ENCODE results near the gene ALKBH1. TPM values are rescaled to one million over a fixed set of nuclear protein-coding genes. Genes with fewer than 3 reads are reported as not detected.

ALKBH1 gene
- polyA plus RNA-seq, 1 donor (not counting 4 experiments of a cell fraction or from before 2014, with no cell fraction given): 13.0 TPM

DNA sequence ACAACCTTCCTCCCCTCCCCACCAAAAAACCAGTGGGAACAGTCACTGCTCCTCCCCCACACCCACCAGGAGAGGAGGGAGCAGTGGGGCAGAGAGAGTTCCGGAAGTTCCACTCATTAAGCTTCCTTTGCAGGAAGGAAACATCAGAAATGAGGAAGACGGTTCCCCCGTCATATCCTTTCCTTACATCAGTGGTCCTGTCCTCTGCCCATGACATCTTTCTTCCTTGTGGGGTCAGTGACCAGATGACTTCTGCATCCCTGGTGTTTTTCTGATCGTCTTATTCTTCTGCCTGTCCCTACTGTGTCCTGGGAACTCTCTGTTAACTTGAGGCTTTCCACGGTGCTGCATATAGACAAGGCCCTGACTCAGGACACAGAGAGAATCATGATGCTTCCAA, 50.5 kb downstream of the ALKBH1 start:
- no peak overlapping the region for H3K4me3 ChIP-seq (ENCODE audit: control insufficient read depth in 2 of 3, extremely low read depth in 1 of 3, insufficient read depth in 2 of 3, low read depth in 1 of 3, low read length in 3 of 3)
- DNase-seq (ENCODE audit: low read depth, low spot score): no peak
- no peaks in the 10 kb centered on the region for H4K20me1 ChIP-seq (ENCODE audit: control insufficient read depth, extremely low read depth, insufficient read depth, low read length)
- TF ChIP-seq EZH2 (IDR thresholded peaks at IDR 0.05; ENCODE audit: low read length): no peak
- TF ChIP-seq, protein P1, sequence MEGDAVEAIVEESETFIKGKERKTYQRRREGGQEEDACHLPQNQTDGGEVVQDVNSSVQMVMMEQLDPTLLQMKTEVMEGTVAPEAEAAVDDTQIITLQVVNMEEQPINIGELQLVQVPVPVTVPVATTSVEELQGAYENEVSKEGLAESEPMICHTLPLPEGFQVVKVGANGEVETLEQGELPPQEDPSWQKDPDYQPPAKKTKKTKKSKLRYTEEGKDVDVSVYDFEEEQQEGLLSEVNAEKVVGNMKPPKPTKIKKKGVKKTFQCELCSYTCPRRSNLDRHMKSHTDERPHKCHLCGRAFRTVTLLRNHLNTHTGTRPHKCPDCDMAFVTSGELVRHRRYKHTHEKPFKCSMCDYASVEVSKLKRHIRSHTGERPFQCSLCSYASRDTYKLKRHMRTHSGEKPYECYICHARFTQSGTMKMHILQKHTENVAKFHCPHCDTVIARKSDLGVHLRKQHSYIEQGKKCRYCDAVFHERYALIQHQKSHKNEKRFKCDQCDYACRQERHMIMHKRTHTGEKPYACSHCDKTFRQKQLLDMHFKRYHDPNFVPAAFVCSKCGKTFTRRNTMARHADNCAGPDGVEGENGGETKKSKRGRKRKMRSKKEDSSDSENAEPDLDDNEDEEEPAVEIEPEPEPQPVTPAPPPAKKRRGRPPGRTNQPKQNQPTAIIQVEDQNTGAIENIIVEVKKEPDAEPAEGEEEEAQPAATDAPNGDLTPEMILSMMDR (optimal IDR thresholded peaks at IDR 0.05 in 1 of 3, IDR thresholded peaks at IDR 0.05 in 1 of 3, conservative IDR thresholded peaks at IDR 0.05 in 1 of 3; ENCODE audit: extremely low read depth in 1 of 3, insufficient read depth in 2 of 3, low read length in 3 of 3): no peak
- no peaks in the 10 kb centered on the region for H3K27me3 ChIP-seq (ENCODE audit: control insufficient read depth, extremely low read depth, insufficient read depth, low read length)
- dilution Hi-C loops (cut with MboI; ENCODE audit: extremely low pct_ligation_motif_present, low sequenced_read_pairs): no loop called here
- H3K9me3 ChIP-seq (ENCODE audit: control insufficient read depth, low read depth, low read length): no peaks in the 10 kb centered on the region
- H3K79me2 ChIP-seq (ENCODE audit: control insufficient read depth, insufficient read depth, low read length): no peaks in the 10 kb centered on the region
- no peaks in the 10 kb centered on the region for H3K9me1 ChIP-seq (ENCODE audit: control insufficient read depth, extremely low read depth, insufficient read depth, low read length)
- H2AFZ ChIP-seq (ENCODE audit: control insufficient read depth, low read length): no peak overlapping the region
- no peak overlapping the region for H3K9ac ChIP-seq (ENCODE audit: control insufficient read depth, extremely low read depth, insufficient read depth, low read length)
- H3K36me3 ChIP-seq (ENCODE audit: control insufficient read depth in 2 of 2, extremely low read depth in 1 of 2, insufficient read depth in 2 of 2, low read length in 2 of 2): no peaks in the 10 kb centered on the region
- H3K4me2 ChIP-seq (ENCODE audit: control insufficient read depth, extremely low read depth, insufficient read depth, low read depth, low read length): no peak overlapping the region
- no peak for FAIRE-seq
- no peak overlapping the region for H3K27ac ChIP-seq (ENCODE audit: control insufficient read depth, insufficient read depth, low read length)
- H3K4me1 ChIP-seq (ENCODE audit: control insufficient read depth, extremely low read depth, insufficient read depth, low read length): no peaks in the 10 kb centered on the region

DNA sequence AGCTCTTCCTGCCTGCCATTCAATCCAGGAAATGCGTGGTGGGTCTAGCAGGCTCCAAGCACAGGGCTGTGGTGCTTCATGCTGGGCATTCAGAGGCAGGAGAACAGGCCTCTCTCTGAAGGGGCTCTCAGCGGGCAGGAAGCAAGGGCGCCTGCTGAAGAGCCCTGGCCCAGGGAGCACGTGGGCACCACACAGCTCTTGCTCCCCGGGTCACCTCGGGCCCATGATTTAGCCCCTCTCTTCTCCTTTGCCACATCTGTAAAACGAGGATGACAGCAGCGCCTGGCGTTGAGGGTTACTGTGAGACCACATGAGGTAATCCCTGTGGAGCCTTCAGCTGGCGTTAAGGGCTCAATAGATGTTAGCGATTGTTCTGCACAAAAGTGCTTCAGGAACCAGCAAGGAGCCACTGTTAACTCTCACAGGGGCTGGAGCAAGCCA, 53.8 kb downstream of the ALKBH1 start:
- Histone ChIP-seq H2AFZ (ENCODE audit: control insufficient read depth, low read length) (no peak overlapping the region), H3K79me2 (ENCODE audit: control insufficient read depth, insufficient read depth, low read length) (no peaks in the 10 kb centered on the region), H3K9ac (ENCODE audit: control insufficient read depth, extremely low read depth, insufficient read depth, low read length) (no peak overlapping the region), H3K4me1 (ENCODE audit: control insufficient read depth, extremely low read depth, insufficient read depth, low read length) (no peaks in the 10 kb centered on the region), H3K9me3 (ENCODE audit: control insufficient read depth, low read depth, low read length) (no peaks in the 10 kb centered on the region), H3K27ac (ENCODE audit: control insufficient read depth, insufficient read depth, low read length) (no peak overlapping the region), H3K4me2 (ENCODE audit: control insufficient read depth, extremely low read depth, insufficient read depth, low read depth, low read length) (no peak overlapping the region), H3K4me3 (ENCODE audit: control insufficient read depth in 2 of 3, extremely low read depth in 1 of 3, insufficient read depth in 2 of 3, low read depth in 1 of 3, low read length in 3 of 3) (no peak overlapping the region), H3K9me1 (ENCODE audit: control insufficient read depth, extremely low read depth, insufficient read depth, low read length) (no peaks in the 10 kb centered on the region), H3K27me3 (ENCODE audit: control insufficient read depth, extremely low read depth, insufficient read depth, low read length) (no peaks in the 10 kb centered on the region), H4K20me1 (ENCODE audit: control insufficient read depth, extremely low read depth, insufficient read depth, low read length) (no peaks in the 10 kb centered on the region), H3K36me3 (ENCODE audit: control insufficient read depth in 2 of 2, extremely low read depth in 1 of 2, insufficient read depth in 2 of 2, low read length in 2 of 2) (no peaks in the 10 kb centered on the region)
- TF ChIP-seq, protein P1 (optimal IDR thresholded peaks at IDR 0.05 in 1 of 3, IDR thresholded peaks at IDR 0.05 in 1 of 3, conservative IDR thresholded peaks at IDR 0.05 in 1 of 3; ENCODE audit: extremely low read depth in 1 of 3, insufficient read depth in 2 of 3, low read length in 3 of 3): no peak
- TF ChIP-seq EZH2 (IDR thresholded peaks at IDR 0.05; ENCODE audit: low read length): no peak
- dilution Hi-C loops (cut with MboI; ENCODE audit: extremely low pct_ligation_motif_present, low sequenced_read_pairs): no loop called here
- DNase-seq (ENCODE audit: low read depth, low spot score) (no peak), FAIRE-seq (no peak)
